GM18907 (cell line): ENCODE data around the gene RARRES1.

Source experiments
- ATAC-seq: cut with Tn5 transposase; IDR thresholded peaks from one replicate; pipeline ENCODE4 v1.9.1; 2021; ENCODE audit warnings: mild to moderate bottlenecking, moderate library complexity; ENCODE audit not compliant: unreplicated experiment

Gene RARRES1

GRCh38 chr3:158735296-158736033 lies 3.2 kb upstream of the RARRES1 start:
- no peak for ATAC-seq

DNA sequence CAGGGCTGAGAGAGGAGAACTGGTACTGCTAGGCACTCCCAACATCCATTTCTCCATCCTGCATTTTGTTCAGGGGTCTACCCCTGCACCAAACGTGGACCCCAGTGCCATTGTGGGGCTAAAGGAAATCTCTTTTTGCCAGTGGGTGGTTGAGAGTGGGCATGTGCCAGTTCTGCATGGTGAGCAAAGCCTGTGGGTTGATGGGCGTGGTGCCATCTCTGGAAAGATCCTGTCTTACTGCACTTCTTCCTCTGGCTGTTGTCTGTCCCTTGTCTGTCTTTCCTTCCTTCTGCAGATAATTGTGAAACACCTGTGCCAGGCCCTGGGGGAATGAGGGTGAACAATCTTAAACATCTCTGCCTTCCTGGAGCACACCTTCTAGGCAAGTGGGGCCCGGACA lies 1.4 kb upstream of the RARRES1 start:
- ATAC-seq, result no peak

GRCh38 chr3:158732856-158733200 lies 571 bp upstream of the RARRES1 start:
- no peak for ATAC-seq

DNA sequence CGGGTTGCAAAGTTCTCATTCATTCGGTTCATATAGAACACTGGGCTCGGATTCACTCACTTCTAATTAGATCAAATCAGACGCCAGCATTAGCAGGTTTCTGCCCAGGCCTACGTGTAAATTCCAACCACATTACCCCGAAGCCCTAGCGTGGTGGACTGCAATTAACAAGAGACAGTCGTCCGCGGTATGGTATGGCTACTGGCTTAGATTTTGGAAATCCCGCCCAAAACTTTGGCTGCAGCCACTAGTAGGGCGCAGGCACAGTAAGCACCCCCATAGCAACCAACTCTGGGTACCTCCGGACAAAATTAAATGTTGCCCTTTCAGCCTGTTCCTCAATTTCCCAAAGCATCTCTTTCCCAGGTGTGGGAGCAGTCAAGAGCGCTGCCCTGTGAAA lies 771 bp downstream of the RARRES1 start:
- no peak for ATAC-seq

- no peak for ATAC-seq
These were observed 3.4 kb downstream of the RARRES1 start for GRCh38 chr3:158728851-158729250.

GRCh38 chr3:158728061-158728377 lies 4.2 kb downstream of the RARRES1 start:
- ATAC-seq, result no peak

DNA sequence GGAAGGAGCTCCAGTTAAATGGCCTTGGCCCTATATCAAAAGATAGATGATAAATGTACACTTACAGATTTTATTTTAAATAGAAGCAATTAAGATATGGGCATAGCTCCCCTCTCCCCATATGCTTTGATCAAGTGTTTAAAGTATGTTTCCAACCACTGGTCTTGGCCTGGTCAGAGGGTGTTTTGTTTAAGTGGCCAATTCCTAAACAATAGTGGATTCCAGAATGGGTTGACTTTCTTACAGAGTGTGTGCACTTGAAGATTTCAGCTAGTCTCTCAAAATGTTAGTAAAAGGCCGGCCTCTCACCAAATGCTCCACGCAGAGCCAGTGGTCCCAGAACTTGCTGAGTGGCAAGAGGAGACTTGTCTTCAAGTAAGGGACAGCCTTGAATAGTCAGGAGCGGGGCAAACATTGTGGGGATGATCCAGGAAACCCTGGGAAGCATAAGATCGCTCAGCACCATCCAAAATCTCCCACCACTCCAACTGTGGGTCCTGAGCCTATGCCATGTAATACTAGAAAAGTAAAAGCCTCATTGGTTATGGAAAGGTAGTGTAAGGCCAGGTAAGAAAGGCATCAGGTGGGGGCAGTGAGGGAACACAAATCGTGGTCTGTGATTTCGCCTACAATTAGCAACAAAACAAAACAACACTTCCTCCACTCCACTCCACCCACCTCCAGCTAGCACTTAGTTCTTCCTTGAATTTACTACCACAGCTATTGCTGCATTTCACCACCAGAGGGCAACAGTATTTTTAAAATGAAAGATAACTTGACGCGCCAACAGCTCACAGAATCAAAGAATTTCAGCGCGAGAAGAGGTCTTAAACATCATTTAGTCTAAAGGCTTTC lies 4.8 kb downstream of the RARRES1 start:
- ATAC-seq, result peak; percentile 64

- no peak for ATAC-seq
These were observed 6.8 kb downstream of the RARRES1 start for GRCh38 chr3:158725348-158726011.

DNA sequence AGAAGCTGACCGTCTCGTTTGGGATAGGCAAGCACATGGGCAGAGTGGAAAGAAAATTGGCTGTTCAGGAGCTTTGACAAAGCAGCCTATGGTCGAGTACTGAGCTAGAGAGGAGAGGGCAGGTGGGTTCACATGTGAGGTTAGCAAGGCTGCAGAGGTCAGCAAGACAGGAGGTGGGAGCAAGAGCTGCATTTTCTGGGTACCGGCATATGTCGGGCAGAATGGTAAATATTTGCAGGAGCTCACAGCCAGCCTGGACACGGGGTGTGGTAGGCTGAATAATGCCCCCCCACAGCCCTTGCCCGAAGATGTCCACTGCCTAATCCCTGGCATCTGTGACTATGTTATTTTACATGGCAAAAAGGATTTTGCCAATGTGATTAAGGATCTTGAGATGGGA lies 8.3 kb downstream of the RARRES1 start:
- ATAC-seq, result no peak

DNA sequence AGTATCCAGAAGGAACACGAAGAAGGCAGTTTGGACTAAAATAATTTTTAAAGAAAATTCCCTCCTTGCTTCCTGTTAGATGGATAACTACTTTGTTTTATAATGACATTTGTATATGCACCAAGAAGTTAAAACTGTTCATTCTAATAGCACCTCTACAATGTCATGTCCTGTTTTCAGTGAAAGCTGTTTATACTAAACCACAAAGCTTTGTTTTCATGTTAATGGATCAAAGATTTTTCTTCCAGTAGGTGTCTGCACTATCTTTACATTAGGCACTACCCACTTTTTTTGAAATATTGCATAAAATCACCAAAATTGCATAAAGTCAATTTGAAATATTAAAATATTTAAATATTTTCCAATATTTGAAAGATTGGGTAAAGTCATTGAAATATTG lies 10.1 kb downstream of the RARRES1 start:
- ATAC-seq, result no peak

GRCh38 chr3:158718490-158719170 lies 13.6 kb downstream of the RARRES1 start:
- no peak for ATAC-seq

DNA sequence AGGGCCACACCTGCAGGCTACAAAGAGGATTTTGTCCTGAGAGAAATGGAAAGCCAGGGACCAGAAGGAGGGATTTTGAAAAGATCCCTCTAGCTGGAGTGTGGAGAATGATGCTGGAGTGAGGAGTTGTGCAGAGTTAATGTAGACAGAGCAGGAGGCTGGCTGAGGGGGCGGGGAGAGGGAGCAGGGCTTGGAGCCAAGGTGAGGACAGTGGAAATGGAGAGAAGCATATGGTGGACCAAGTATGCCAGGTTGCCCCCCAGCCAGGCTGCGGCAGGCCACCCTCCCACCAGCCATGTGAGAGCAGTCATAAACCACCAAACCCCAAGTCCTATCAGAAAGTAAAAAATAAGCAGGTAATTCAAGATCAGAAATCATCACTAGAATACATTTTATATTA lies 14.7 kb downstream of the RARRES1 start:
- ATAC-seq, result no peak

- no peak for ATAC-seq
These were observed 19.2 kb downstream of the RARRES1 start for GRCh38 chr3:158713094-158713499.

- no peak for ATAC-seq
These were observed 19.8 kb downstream of the RARRES1 start for GRCh38 chr3:158712443-158712842.

- no peak for ATAC-seq
These were observed 20.4 kb downstream of the RARRES1 start for GRCh38 chr3:158711886-158712285.

- no peak for ATAC-seq
These were observed 21.7 kb downstream of the RARRES1 start for GRCh38 chr3:158710601-158711000.

GRCh38 chr3:158709666-158710083 lies 22.6 kb downstream of the RARRES1 start:
- no peak for ATAC-seq

DNA sequence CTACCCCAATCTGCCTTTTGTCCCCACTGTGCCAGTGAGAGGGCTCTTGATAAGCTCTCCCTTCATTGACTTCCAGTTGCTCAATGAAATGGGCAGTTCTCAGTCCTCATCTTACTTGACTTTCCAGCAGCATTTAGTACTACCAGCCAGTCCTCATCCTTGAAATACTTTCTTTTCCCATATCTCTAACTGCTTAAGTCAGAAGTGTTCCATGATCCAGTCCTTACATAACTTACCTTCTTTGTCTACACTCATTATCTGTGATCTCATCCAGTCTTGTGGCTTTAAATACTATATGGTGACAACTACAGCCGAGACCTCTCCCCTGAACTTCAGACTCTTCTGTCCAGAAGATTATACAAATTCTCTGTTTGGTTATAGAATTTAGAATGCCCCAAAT lies 28.7 kb downstream of the RARRES1 start:
- ATAC-seq, result no peak

- ATAC-seq, result no peak
These were observed 29.3 kb downstream of the RARRES1 start for GRCh38 chr3:158702815-158703481.

- no peak for ATAC-seq
These were observed 30.7 kb downstream of the RARRES1 start for GRCh38 chr3:158701420-158702065.
